Dermis microvascular lymphatic vessel endothelial cell (primary cell): Measurements from ENCODE around the gene CCDC71. TPM values are rescaled to one million over a fixed set of nuclear protein-coding genes. Genes with fewer than 3 reads are reported as not detected.

ENCODE experiments used
- DNase-seq, 2 donors: peaks; one replicate each; pipeline versions ENCODE4 v3.0.0 to v3.0.0-alpha.2; 2010; ENCODE audit warnings: low read depth in 2 of 2
- total RNA-seq: library from RNA; depleted of rRNA; stranded (reverse); fragments of >200 nt; gene quantifications from 2 replicates; pipeline ENCODE4 v1.2.1, GENCODE V29; 2014

Gene CCDC71
- total RNA-seq, 1 donor from 2014 or later: 11.8 TPM

DNA sequence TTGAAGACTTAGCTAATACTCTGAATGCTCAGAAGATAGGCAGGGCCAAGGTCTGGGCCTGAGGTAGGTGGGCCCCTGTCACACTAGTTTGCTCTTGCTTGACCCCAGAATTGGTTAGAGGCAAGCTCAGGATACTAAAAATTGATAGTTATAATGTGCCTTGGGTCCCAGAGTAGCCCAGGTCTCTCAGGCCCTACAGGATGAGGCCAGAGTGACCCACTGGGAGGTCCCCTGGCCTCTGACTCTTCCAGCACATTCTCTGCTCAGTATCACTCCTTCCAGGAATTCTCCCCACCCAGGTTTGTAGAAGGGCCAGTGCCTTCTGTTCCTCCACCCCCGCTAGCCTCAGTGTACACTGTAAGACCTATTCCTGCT is 4.6 kb upstream of the CCDC71 start:
- no peak for DNase-seq

DNA sequence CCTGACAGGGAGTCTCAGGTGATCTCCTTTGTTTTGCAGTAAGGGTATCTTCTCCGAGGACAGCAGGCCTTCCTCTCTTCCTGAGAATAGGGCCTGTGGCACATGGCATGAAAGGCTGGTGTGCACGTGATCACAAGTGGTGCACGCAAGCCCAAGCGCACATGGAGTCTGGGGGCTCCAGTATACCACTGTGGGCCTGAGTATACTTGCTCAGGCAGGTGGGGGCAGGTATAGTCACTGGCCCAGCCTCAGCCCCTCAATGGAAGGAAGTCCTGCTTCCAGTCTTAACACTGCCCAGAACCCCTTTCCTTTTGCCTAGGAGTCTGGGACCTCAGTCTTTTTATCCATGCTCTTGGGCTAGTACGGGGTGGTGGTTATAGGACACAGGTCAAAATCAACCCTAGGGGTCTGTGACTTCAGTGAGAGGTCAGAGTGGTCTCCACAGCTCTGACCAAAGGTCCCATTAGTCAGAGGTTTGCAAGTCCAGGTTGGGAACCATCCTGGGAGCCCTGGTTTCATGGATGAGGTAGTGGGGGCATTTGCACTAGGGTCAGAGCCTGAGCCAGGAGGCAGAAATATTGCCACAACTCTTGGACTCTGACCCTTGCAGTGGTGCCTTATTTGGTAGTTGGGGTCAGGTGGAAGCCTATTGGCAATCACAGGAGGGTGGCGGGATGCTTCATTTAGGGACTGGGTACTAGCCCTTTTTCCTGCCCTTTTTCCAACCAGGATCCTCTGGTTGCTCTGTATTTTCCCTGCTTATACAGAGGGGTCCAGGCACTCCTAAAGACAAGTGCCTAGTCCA is 823 bp upstream of the CCDC71 start:
- DNase-seq: no peak

DNA sequence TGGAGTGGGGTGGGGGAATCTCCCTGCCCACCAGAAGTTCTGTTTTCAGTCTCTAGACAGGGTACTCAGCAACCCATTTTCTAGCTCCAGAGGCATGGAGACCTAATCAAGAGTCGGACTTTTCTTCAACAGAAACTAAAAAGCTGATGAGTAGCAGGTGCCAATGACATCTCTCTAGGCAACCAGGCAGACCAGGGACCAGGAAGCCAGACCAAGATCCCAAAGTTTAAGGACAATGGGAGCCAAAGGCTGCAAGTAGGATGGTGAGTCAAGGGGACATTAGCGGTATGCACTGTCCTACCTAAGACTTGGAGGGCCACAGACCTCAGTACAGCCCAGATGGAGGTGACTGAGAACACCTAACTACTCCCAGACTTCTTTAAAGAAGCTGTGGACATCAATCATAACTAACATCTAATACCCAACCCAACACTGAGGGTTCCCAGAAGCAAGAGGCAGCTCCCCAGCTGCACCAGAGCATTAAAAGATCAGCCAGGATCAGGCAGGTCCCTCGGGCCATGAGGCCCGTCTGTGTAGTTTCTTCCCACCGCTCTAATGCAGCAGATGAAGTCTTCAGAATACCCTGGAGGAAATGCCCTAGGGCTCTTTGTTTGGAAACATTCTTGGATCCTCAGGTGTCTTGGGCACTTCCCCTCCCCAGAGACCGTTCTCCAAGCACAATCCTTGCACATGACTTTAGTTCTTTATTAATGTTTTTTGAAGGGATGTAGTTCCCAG is 979 bp downstream of the CCDC71 start:
- DNase-seq: peak in 1 of 2 donors; percentile 23

DNA sequence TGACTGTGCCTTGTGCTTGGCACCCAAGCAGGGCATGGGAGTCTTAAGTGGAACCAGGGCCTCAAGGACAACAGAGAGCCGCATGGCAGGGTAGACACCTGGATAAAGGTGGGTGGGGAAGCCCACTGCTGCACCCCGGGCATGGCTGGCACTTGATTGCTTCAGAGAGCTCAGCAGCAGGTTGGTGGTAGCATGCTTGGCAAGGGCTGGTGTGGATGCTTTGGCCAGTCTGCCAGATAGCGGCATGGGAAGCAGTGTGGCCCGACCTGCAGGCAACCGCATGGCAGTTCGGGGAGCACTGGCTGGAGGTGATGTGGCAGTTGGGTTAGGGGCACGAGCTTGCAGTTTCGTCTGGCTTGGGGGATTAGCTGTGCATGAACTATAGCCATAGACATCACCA is 2.5 kb downstream of the CCDC71 start:
- DNase-seq: no peak

DNA sequence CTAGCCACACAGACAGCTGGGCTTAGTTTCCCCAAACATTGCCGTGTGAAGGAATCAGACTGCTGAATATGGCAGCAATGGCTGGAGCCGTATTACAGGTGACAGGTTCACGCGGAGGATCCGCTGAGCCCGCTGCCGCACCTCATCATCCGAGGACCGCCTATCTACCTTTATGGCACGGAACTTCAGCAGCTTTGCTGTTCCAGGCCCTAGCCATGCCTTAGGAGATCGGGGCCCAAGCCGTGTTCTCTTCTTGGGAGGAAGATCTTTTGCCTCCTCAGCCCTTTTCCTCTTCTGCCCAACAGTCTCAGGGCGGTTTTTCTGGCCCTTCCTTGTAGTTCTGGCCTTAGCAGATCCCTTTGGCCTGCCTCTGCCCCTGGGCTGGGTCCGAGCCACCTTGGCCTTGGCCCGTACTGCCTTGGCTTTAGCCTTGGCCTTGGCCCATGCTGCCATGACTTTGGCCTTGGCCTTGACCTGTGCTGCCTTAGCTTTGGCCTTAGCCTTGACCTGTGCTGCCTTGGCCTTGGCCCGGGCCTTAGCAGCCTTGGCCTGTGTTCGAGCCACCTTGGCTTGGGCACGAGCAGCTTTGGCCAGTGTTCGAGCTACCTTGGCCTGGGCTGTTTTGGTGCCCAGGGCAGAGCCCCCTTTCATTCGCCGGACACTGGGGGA is 3.2 kb downstream of the CCDC71 start:
- DNase-seq: no peak

DNA sequence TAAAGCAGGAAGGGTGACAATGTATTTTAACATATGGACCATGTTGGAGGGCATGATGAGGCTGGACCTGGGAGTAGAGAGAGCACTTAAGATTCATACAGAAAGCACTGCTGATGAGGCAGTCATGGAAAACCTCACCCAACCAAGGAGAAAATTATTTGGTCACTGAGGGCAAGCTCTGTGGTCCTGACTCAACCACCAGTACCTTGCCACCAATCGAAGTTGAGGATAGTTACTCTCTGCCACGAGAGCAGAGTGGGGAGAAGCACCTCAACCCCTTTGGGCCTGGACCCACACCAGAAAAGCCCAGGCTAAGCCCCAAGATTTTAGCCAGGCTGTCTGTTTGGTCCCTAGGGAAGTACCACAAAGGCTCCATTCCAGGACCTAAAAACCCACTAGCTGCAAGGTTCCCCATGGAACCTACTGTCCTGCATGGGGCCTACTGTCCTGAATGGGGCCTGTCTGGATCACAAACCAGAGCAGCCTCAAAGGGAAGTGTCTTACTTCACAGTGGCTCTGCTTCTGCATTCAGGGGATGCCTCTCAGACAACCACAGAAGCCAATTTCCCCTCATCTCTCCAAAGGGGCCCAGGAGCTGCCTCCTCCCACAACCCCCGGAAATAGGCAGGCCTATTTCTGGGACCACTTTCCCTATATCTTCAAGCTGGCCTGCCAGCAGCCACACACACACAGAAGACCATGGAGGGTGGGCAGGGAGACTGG is 4.2 kb downstream of the CCDC71 start:
- no peak for DNase-seq

DNA sequence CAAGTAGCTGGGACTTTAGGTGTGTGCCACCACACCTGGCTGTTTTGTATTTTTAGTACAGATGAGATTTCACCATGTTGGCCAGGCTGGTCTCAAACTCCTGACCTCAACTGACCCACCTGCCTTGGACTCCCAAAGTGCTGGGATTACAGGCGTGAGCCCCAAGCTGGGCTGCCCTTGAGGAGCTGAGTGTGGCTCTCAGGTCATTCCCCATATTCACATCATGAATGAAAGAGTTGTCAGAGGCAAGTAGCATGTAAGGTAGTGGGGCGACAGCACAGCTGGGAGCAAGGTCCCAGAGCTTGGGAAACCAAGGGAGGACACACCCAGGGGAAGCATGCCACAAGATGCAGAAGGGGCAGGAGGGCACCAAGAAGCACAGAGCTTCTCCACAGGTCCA is 4.9 kb downstream of the CCDC71 start:
- DNase-seq: no peak

DNA sequence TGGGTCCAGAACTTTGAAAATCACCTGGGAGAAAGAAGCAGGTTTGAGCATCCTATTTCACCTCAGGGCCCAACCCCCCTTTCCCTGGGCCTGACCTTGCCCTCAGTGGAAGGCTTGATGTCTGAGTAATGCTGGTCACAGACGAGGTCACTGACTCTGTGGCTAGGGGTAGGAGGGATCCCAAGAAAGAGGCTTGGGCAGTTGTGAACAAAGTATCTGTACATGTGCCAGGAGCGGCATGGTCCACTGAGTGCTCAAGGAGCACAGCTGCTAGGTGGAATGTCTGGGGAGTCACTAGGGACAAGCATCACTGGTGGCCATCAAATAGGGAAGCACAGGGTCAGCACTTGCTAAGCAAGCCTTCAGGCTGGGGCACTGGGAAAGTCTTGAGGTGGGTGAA is 7.3 kb downstream of the CCDC71 start:
- DNase-seq: no peak

DNA sequence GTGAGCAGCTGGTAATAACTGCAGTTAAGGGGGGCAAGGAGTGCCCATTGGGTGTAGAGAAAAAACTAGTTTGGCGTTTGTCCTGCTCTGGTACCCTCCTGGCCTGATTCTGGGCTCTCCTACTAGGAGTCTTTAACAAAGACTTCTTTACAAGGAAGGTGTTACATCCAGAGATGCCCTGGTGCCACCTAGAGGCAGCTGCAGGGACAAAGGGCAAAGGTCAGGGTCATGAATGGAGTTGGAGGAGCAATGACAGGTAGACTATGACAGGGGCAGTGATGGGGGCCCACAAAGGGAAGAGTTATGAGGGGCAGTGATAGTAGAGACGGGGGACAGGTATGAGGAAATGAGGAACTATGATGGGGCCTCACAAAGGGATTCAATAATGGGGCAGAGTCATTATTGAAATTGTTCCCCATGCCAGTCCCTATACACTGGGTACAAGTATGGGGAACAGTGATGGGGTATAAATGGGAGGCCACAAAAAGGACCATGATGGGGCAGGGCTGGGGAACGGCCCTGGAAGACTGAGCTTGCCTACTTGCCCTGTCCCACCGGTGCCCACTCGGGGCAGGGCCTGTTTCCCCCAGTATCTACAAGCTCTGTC is 7.9 kb downstream of the CCDC71 start:
- peak in 1 of 2 donors; percentile 29 for DNase-seq

DNA sequence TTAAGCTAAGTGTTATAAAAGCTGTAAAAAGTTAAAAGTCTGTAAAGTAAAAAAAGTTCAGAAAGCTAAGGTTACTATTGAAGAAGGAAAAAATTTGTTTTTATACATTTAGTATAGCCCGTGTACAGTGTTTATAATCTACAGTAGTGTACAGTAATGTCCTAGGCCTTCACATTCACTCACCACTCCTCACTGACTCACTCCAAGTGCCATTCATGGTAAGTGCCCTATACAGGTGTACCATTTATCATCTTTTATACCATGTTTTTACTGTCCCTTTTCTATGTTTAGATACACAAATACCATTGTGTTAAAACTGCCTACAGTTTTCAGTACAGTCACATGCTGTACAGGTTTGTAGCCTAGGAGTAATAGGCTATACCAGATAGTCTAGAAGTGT is 8.8 kb downstream of the CCDC71 start:
- DNase-seq: no peak

DNA sequence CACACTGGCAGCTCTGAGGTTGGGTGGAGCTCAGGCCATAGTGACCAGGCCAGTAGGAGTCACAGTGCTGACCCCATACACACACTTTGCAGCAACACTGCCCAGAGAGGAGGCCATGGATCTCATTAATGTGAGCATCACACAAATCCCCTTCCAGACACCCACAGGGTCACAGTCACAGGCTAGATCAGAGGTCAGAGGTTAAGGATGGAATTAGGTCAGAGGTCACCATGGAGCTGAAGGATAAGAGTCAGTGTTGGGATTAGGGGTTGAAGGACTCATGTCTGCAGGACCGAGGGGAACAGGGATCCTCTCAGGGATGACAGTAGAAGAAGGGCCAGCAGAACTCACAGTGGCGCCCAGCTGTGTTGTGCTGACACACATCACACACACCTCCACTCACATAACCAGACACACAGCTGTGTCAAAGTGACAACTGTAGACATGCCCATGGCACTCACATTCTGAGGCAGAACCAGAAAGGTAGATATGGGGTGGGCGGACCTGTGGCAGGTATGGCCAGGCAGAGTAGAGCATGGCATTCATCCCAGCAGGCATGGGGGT is 12.7 kb downstream of the CCDC71 start:
- DNase-seq: no peak

DNA sequence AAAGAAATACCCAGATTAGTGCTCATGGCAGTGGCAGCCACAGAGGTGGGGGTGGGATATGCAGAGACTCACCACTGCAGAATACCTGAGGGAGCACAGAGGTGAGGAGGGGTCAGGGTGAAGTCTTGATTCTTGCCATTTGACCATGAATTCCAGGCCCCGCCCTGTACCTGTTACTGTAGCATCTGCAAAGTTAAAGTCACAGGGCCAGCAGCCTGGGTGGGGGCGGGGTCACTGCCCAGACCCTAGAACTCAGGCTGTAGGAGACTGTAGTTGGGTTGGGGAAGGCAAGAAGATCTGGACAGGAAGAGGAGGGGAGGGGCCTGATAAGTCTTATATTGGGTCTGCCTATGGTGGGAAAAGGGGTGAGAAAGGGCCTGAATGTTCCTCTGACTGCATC is 14.5 kb downstream of the CCDC71 start:
- DNase-seq: no peak

DNA sequence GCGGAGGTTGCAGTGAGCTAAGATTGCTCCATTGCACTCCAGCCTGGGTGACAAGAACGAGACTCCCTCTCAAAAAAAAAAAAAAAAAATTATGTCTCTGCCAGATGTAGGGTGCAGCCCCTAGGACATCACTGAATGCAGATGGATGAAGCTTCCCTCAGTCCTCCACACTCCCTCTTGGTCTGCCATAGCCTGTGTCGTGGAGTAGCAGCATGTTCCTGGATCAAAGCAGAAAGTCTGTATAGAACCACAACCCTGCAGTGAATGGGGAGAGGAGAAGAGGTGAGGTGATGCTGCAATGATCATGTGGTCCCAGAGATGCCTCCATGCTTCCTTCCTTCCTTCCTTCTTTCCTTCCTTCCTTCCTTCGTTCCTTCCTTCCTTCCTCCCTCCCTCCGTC is 18.0 kb downstream of the CCDC71 start:
- DNase-seq: no peak

DNA sequence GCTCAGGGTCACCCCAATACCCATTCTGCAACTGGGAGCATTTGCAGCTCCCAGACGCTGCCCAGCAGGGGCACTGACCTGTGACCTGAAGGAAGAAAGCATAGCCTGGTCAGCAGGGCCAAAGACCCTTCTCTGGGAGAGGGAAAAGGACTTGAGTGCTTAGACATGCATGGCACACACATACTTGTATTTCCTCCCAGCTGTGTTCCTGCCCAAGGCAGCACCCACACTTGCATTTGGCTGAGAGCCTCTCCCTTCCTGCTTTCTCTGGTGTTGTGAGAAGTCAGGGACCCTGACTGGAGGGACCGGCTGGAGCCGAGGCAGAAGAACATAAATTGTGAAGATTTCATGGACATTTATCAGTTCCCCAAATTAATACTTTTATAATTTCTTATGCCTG is 26.1 kb downstream of the CCDC71 start:
- no peak for DNase-seq

DNA sequence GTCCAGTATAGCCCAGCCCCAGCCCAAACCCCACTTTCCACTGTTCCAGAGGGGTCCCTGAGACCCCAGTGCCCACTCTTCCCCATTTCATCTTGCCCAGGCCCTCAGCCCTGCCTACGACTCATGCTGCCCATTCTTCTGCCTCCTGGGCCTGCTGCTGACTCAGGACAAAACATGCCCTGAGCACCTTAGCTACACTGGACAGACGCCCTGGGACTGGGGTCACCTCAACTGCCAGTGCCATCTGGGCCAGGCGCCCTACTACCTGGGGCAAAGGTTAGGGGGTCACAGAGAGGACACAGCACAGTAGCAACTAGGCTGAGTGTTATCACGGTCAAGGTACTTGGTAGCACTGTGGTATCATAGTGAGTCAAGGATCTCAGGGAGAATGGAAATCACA is 30.6 kb downstream of the CCDC71 start:
- DNase-seq: no peak

DNA sequence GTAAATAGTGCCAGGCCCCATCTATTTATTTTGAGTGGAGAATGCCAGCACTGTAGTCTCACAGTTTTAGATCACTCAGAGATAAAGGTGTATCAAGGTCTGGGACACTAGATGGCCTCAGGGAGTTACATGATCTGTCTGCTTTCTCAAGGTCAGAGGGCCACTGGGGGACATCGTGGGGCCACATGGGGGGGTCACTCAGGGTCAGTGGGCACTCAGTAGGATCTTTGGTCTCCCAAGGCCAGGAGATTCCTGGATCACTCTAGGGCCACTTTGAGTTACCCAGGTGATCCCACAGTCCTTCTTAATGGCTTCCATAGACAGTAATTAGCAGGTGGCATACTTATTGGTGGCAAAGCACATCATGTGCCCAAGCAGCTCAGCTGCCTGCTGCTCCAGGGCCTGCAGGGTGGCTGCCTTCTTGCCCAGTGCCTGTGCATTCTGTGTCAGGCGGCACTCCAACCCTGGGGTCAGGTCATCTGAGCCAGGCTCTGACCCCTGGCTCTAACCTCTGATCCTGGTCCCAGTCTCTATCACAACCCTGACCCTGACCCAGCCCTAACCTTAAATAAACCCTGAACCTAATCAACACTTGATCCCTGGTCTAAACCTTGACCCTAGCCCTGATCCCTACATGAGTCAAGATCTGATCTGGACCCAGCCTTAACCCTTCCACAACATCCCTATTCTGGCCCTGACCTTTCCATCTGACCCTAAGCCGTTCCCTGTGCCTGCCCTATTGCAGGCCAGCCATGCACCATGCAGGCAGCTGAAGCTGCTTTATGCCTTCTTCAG is 31.5 kb downstream of the CCDC71 start:
- no peak for DNase-seq

DNA sequence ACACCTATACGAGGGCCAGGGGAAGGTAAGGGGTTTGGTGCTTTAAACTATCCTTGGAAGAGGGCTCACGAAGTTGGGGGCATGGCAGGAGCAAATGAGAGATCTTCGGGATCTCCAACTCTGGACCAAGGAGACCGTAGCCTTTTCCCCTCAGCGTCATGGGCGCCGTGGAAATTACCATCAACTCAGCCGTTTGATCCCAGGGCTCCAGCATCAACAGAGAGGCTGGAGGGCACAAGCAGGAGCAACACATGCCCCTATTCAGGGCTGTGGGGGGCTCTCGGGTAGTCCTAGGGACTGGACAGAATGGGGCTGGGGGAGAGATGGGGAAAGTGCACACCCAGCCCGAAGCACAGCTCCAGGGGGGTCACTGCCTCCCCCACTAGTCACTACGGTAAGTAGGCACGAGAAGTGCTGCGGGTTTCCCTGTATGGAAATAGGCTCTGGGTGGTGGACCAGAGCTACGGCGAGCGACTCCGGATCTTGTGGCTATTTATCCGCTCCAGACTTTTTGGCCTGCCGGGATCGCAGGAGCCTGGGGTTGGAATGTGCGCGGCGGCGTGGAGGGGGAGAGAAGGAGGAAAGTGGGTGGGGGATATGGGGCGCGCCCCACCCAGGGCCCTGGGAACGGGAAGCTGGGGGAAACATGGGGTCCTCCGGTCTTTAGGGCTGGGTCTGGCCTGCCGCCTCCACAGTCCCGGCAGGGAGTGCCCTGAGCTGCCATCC is 32.7 kb downstream of the CCDC71 start:
- peak; percentile 86 to 93 for DNase-seq

DNA sequence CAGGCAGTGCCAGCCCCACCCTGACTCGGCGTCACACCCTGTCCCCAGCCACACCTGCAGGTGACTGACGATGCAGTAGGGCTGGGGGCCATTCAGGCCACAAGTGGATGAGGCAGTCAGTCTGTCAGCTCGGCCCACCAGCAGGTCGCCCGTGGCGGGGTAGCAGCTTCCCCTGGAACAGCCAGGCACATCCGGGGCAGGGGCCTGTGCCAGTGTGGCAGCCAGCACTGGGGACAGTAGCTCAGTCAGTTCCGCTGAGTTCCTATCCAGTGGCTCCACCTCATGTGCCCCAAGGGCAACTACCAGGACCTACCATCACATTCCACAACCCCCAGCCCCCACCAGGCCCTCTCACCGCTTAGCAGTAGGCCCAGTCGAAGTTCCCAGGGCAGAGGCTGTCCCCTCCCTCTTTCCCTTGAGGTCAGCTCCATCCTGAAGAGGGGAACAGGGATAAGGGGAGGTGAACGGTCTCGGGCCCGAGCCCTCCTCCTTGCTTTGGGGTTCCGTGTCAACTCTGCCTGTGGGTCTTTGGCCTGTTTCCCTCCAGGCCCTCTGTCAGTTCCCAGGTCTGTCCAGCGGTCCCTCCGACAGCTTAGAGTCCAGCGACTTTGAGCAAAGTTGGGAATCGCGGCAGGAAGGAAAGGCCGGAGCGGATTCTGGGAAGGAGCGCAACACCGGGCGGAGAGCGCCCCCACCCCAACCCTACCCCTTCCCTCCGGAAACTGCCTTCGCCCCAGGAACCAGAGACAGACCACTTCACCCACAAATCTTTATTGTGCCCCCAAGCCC is 33.5 kb downstream of the CCDC71 start, which contains the start of gene LAMB2:
LAMB2 (minus strand) TSS at position 614 of the 789 bp plus-strand sequence; CDS start at position 431, 183 bp downstream.
- peak; percentile 83 for DNase-seq

DNA sequence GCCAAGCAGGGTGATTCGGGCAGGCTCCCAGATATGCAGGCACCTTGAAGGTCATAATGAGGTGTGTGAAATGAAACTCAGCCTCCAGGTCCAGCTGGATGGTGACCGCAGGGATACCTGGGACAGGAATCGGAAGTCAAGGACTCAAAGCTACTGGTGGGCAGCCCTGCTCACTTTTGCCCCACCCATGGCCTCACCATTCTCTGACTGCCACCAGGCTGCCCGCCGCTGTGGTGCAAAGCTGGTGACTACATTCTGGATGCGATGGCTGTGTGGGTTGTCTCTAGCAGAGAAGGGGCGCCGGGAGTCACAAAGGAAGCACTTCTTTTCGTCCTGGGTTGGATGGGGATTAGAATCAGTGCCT is 34.1 kb downstream of the CCDC71 start:
- no peak for DNase-seq
